HG03442 (cell line): ENCODE measurements around the gene FRMD4B.
A peak's percentile ranks its signal among the peaks of the same experiment; 100 is the strongest.
"Not testable (repeated sequence)": the region's sequence is repeated elsewhere in the genome, so short reads cannot be mapped to it uniquely, and the experiment has no call there.

ENCODE experiments used
- ATAC-seq: cut with Tn5 transposase; IDR thresholded peaks from one replicate; pipeline ENCODE4 v1.9.1; 2021; ENCODE audit warnings: mild to moderate bottlenecking, moderate library complexity; ENCODE audit not compliant: unreplicated experiment

The FRMD4B gene

DNA sequence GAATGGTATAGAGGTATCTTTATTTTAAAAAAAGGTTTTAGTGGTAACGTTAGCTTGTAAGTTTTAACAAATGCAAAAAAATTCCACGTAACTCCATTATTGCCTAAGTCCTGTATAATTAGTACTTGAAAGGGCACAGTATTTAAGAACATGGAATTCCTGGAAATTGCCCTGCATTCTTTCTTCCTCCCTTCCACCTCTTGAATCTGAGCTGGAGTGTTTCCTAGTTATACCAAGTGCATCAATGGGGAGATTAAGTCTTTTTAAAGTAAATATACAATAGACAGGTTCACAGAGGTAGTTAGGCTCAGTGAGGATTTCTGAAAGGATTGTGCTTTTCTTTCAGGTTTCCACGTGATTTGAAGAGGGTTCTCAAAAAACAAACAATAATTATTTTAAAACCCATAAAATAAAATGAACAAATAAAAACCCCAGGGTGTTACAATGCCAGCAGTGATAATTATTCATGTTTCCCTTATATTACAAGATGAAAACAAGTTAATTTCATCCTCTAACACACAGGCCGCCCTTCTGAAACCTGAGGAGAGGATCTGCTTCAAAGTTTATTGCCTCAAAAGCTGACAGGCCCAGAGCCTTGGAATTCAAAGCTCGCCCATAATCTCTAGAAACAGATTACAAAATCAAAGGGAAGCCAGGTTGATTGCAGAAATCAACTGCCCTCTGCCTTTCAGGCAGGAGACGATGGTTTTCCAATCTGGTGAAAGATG lies 134.6 kb downstream of the FRMD4B start:
- ATAC-seq: no peak

DNA sequence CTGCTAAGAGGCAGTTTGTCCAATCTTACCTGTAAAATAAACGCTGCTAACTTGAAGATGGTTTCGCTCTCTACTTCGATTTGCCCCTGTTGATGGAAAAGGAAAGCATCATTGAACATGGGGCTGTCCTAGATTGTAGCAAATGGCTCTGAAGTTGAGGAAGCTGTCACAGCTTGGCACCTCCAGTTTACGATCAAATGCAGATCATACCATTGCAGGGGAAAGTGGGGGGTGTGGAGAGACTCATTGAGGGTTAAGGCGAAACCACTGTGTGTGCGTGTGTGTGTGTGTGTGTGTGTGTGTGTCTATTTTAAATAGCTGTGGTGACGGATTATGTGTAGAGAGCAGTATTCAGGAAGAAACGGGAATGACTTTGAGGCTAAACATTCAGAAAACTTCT lies 135.9 kb downstream of the FRMD4B start:
- ATAC-seq: no peak

DNA sequence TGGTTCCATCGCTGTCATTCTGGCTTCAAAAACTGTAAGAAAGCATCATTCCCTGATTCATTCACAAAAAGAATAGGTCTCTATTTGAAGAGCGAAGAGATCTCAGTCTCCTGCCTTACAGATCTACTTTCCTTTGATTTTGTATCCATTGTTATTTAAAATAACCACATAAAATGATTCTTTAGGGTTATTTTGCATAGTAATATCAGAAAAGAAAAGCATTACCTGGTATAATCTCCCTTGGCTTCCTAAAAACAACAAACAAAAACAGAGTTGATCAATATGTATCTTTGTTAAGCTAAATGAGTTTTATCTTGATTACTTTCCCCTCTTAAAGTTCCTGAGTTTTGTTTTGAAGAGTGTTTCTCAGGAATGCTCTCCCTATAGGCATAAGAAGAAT lies 136.9 kb downstream of the FRMD4B start:
- no peak for ATAC-seq

DNA sequence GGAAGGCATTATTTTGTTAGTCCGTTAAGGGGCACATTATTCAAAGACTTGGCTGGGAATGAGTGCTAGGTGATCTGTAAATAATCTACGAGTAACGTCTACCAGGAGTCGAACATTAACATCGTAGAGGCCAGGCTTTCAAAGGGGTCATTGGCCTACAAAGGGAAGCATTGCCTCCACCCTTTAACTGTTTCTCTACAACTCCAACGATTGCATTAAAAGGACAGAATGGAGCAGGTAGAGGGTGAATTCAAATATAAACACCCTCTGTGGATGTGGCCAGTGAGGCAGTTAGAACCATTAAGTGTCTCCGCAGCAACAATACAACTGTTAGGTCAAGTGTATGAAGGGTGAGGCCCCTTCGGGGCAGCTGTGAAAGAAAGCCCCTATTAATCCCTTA lies 137.5 kb downstream of the FRMD4B start:
- ATAC-seq: no peak

DNA sequence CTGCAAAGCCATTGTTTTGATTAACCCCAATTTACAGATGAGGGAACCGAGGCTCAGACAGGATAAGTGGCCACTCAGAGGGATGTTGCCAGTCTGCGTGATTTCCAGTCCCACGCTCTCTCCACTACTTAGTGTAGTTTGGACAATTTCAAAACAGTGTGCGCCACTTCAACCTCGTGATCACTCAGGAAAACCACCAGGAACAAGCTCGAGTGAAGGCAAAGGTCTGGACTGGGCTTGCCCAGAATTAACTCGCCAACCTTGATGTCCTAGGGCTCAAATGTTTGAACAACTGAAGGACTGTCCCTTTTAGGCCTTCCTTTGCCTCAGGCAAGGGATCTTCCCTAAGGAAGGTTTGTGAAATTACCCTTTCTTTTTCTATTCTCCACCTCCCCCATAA lies 139.3 kb downstream of the FRMD4B start:
- no peak for ATAC-seq

DNA sequence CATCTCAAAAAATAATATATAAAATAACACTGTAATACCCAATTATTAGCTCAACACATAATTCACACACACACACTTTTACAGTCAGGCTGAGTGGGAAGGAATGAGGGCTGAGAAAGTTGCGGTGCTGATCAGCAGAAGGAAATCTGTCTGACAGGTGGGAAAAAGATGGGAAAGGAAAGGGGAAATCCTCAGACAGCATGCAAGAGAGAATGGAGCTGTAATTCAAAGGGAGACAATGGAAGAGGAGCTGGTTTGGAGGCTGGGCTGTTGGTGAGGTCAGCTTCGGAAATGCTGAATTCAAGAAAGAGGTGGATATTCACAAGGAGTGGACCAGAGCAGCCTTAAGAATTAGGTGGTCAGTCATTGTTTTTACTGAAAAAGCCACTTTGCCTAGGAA lies 141.8 kb downstream of the FRMD4B start:
- ATAC-seq: no peak

DNA sequence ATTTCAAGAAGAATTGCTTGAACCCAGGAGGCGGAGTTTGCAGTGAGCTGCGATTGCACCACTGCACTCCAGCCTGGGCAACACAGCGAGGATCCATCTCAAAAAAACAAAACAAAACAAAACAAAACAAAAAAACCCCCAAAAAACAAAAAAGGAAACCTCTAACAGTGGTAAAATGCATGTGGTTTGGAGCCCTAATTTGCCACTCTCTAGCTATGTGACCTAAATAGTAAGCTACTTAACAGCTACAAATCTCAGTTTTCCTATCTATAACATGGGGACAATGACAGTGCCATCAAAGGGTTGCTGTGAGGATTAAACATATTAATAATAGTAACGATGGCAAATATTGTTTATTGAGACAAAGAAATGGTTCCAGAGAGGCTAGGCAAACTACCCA lies 144.1 kb downstream of the FRMD4B start:
- ATAC-seq: no peak

DNA sequence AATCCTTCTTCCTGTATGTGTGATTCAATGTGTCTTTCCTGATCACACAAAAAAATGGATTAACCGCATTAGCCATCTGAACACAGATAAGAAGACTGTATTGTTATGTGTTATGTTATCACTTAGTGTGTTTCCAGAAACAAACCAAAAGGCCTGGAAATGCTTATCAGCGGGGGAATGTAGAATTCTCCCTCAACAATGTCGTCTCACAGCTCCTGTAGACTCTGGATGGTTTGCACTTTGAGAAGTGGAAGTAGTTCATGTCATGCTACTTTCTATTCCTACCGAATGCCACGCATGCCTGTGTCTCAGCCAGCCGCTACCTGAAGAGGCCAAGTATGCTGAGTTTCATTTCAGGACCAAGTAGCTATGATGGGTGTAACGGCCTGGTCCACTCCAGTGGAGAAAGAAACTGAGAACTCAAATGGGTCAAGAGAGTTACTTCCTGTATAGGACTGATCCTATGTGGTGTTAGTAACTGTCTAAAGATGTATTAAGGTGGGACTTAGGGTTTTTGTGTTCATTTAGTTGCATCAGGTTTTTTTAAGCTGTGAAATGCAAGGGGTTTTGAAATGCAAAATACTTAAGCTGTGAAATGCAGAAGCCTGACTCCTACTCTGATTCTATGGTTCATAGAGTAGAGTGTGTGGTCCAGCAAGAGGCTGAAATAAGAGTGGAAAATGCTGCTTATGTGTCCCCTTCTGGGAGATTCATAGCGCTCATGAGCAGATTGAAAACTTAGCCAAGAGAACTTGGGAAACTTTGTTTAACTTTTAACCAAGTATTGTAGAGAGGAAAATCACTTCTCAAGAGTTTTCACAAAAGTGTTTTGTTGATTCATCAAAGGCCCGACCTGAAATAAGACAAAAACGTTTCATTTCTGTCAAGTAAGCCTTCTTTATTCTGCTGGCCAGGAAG lies 145.0 kb downstream of the FRMD4B start:
- ATAC-seq: peak; percentile 63

DNA sequence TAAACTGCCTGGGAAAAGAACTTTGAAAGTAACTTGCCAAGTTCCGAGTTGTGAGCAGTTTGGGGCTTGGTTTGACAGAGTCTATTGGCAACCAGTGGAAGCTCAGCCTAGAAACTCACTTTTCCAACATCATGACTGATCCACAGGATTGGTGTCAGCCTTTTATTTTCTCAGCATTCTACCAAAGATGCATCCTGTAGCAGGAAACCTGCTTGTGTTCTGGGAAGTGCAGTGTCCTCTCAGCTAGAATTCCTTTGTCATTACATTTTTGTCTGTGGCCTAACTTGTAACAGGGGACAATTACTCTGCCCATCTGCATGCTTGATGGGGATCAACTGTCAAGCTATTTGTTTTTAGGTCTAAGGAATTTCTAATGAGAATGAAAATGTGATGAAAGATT lies 146.8 kb downstream of the FRMD4B start:
- no peak for ATAC-seq

DNA sequence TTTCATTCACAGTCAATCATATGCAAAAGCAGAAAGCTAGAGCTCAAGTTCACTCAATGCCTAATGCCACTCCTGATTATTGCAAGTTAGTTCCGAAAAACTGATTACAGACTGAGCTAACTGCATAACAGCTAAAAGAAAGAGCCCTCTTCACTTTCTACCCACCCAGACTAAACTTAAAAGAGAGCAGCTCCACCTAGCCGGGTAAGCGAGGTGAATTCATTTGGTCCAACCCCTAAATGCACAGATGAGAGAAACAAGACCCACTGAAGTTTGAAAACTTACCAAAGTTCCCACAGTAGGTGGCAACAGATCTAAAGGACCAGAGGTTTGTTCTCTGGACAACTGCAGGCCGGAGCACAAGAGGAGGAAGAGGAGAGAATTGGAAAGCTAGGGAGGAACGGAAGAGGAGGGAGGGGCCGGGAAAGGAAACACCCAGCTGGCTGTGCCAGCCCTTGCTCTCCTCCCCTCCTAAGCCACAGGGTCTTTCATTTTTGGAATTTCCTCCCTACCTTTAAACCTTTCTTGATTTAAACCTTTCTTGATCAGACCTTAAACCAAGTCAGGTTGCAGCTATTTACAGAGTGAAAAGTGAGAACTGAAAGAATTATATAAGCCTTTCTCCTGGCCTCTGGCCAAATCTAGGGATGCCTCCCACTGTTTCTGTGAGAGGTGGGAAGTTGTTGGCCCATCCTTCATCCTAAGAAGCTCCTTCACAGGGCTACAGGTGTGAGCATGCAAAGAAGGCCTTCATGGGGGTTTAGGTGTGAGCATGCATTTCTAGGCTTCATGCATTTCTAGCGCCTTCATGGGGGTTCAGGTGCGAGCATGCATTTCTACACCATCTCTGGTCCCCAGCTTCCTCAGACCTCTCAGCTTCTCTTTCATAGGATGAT lies 148.8 kb downstream of the FRMD4B start:
- no peak for ATAC-seq

DNA sequence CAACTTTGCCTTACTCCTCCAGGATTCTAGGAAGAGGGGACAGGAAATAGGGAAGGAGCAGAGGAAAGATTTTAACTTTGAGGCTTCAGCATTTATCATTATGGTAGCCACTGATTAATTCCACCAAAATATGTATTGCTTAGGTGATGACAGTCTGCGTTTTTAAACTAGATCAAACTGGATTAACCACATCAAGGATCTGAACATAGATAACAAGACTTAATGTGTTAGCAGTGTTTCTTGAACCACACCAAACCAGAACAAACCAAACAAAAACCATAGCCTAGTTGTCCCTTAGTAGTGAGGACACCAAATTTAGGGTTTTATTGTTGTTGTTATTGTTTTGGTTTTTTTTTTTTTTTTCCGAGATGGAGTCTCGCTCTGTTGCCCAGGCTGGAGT lies 150.0 kb downstream of the FRMD4B start:
- no peak for ATAC-seq

DNA sequence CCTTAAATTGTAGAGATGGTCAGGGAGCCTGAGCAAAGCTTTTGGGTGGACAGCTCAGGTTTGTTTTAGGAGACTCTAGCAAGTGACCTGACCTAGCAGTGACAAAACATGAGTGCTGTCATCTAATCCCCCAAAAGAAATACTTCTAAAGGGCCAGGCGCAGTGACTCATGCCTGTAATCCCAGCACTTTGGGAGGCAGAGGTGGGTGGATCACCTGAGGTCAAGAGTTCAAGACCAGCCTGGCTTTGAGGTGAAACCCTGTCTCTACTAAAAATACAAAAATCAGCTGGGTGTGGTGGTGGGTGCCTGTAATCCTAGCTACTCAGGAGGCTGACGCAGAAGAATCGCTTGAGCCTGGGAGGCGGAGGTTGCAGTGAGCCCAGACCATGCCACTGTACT lies 150.7 kb downstream of the FRMD4B start:
- ATAC-seq: not testable (repeated sequence)

DNA sequence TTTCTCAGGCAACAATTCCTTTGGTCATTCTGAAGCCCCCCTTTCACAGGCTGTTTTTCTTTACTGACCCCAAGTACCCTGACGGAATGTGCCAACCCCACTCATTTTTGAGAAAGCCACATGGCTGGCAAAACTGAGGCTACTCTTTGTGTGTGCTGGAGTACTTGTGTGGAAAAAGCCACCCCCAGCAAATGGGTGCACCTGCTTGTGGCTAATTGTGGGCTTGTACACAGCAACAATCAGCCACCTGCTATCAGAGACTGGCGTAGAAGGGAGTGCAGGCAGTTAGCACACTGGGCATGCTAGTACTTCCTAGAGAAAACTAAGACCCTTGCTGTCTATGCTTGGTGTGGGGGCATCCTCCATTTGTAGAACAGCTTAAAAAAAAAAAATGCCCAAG lies 153.4 kb downstream of the FRMD4B start:
- no peak for ATAC-seq

DNA sequence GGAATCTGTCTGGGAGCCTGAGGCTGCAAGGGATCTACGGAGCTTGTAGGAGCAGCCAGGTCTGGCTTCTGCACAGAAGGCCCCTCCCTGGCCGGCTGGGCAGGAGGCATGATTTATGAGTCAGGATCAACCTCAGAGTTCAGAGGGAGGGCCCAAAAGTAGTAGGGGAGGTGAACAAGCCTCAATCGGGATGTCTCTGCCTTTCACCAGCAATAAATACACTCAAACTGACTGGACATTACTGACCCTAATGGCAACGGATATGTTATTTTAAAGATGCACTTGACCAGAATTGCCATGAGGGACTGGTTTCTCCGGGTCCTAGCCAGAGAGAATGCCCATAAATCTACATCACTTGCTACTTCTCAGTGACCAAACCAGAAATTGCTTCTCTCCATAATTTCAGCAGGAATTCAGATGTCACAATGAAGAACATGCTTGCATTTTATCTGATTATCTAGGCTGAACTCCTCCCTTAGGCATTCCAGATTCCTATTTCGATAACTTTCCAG lies 153.9 kb downstream of the FRMD4B start:
- ATAC-seq: no peak

DNA sequence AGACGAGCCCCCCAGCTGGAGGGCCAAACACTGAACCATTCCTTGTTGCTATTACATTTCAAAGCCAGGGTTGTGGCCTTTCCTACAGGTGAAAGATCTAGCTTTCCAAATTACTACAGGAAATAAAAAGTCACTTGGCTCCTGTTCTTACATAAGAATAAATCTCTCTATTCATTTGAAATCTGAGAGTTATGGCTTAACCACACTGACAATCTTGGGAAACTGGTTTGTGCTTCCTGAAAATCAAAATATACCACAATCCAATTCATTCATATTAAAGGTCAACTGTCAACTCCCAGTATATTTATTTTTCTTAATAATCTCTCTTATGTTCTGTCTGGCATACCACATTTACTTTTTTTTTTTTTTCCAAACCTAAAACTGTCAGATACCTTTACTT lies 159.8 kb downstream of the FRMD4B start:
- no peak for ATAC-seq

DNA sequence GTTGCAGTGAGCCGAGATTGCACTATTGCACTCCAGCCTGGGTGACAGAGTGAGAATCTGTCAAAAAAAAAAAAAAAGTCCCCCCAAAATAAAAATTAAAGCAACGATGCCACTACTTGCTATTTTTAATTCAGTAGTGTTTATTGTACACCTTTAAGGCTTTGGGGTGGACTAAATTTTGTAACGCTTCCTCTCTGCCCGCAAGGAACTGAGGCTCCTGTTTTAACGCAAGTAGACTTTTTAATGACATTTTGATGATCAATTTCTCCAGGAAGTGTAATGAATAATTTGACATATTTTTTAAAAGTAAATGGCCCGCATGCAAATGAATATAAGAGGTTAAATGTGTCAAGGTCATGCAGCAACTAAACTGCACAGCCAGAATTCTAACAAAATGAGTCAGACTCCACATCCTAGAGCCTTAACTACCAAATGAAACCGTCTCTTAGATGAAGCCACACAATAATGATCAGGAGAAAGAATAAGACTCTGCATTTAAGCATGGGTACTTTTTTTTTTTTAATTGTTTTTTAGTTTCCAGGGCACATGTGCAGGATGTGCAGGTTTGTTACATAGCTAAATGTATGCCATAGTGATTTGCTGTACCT lies 166.7 kb downstream of the FRMD4B start:
- no peak for ATAC-seq

DNA sequence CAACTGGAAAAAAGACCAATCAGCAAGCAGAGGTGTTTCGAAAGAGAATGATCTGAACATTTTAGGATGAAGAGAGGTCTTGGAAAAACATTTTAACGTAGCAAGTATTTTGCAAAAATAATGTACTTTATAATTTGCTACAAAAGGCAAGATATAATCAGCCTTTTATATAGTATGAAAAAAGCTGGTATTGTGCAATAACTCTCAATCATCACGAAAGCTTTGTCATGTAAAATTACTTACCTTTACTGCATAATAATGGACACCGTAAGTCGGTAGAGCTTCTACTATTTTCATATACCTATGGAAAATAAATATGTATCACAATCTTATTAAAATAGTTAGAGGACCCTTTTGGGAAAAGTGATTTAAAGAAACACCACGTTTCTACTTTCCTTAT lies 167.8 kb downstream of the FRMD4B start:
- no peak for ATAC-seq

DNA sequence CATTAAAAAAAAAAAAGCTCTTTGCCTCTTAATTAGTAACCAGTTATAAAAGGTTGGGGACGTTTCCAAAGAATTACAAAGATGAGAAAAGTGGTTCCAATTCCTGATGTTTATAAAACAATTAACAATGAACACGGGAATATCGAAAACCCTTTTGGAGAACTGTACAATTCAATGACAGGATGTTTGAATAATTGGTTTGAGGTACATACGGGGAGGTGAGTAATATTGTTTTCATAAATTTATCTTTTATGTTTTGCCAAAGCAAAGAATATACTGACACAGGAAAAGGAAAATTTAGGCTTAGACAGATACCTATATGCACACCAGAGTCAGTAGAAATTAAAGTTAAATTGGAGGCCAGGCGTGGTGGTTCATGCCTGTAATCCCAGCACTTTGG lies 168.9 kb downstream of the FRMD4B start:
- ATAC-seq: no peak

DNA sequence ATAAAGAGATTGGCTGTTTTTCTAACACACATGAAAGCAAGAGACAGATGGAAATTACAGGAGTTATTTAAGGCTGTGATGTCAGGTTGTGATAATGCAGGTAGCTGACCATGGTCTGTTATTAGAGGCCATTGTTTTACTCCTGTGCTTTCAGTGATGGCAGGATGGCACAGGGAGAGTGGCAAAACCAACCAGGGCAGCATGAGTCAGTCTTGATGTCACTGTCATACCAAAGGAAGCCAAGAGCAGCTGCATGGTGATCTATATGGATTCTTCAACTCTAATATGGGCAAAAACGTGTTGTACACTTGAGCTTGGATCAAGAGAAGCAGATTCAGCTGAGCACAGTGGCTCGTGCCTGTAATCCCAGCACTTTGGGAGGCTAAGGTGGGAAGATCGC lies 171.6 kb downstream of the FRMD4B start:
- ATAC-seq: no peak

DNA sequence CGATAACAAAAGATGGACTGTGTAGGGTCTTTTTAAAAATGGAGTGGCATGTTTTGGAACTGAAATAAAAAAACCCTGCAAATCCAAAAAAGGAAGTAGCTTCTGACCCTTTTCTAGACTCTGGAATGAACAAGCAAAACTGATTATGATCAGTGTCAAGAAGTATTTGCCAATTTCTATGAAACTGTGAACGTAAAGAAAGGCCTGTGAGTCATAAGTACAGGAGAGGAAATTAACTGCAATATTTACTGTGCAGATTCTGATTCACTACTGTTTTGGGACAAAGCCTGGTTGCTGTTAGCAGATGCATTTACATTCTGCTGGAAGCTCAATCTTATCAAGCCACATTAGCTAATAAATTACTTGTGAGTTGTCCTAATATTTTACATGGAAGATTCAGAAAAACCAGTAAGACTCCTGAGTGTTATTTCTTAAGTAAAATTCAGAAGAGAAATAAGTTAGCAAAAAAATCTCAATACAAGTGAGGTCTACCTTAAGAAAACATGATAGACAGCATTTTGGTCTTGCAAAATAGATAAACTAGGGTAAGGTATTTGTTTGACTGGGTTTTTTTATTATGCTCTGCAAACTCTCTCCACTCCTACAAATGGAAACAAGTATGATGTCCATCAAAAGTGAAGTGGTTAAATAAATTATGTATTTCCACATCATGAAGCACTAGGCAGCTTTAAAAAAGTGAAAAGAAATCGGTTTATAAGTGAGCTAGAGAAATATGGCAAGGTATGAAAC lies 173.3 kb downstream of the FRMD4B start:
- peak; percentile 77 for ATAC-seq
